ENCODE data around the gene GREB1. TPM values are rescaled to one million over a fixed set of nuclear protein-coding genes. Genes with fewer than 3 reads are reported as not detected.
"Not testable (repeated sequence)": the region's sequence is repeated elsewhere in the genome, so short reads cannot be mapped to it uniquely, and the experiment has no call there.

The GREB1 gene
- total RNA-seq, 1 donor from 2014 or later = 143 TPM

DNA sequence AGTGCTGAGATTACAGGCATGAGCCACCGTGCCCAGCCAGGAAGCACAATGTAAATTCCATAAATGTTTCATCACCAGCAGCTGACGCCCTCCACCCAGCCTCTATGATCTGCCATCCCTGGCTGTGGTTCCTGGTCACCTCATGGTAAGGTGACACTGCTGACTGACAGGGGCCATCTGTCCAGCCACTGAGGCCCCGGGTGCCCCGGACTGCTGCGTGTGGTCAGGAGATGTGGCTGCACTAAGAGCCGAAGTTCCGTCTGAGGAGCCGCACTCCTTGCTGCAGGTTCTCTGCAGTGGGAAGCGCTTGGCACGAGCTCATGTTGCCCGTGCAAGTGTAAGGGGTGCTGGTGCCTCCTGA lies 125.2 kb downstream of the GREB1 start:
- no peak overlapping the region for H3K27ac Mint-ChIP-seq (ENCODE audit: unreplicated experiment)
- H3K4me3 Mint-ChIP-seq = no peak overlapping the region
- H3K9me3 Mint-ChIP-seq = peaks cover 14% of the 10 kb centered on the region
- H3K4me1 Mint-ChIP-seq = no peaks in the 10 kb centered on the region
- peaks cover 7% of the 10 kb centered on the region for H3K27me3 Mint-ChIP-seq (ENCODE audit: low read depth)
- TF ChIP-seq, protein P1, sequence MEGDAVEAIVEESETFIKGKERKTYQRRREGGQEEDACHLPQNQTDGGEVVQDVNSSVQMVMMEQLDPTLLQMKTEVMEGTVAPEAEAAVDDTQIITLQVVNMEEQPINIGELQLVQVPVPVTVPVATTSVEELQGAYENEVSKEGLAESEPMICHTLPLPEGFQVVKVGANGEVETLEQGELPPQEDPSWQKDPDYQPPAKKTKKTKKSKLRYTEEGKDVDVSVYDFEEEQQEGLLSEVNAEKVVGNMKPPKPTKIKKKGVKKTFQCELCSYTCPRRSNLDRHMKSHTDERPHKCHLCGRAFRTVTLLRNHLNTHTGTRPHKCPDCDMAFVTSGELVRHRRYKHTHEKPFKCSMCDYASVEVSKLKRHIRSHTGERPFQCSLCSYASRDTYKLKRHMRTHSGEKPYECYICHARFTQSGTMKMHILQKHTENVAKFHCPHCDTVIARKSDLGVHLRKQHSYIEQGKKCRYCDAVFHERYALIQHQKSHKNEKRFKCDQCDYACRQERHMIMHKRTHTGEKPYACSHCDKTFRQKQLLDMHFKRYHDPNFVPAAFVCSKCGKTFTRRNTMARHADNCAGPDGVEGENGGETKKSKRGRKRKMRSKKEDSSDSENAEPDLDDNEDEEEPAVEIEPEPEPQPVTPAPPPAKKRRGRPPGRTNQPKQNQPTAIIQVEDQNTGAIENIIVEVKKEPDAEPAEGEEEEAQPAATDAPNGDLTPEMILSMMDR (conservative IDR thresholded peaks at IDR 0.05) = no peak
- peaks cover 12% of the 10 kb centered on the region for H3K36me3 Mint-ChIP-seq (ENCODE audit: low read depth)
- DNase-seq (ENCODE audit: low read depth, low spot score) = no peak

DNA sequence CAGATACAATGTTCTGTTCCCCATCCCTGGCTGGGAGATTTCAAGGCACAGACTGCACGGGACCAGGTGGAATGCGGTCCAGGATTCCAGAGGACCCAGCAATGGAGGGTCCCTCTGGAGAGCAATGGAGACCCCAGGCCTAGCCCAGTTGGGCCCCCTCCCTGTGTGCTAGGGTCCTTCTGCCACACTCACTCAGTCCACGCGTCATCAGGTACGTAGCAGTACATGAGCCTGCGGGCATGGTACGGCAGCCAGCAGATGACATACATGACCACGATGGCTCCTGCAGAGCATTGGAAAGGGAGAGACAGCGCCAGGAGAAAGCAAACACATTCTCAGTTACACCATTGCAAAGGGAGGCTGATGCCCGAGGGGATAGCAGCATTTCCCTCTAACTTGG lies 126.0 kb downstream of the GREB1 start:
- no peak overlapping the region for H3K4me3 Mint-ChIP-seq
- peaks cover 14% of the 10 kb centered on the region for H3K9me3 Mint-ChIP-seq
- no peaks in the 10 kb centered on the region for H3K4me1 Mint-ChIP-seq
- no peak for DNase-seq (ENCODE audit: low read depth, low spot score)
- no peak overlapping the region for H3K27ac Mint-ChIP-seq (ENCODE audit: unreplicated experiment)
- TF ChIP-seq, protein P1 (conservative IDR thresholded peaks at IDR 0.05) = no peak
- peaks cover 7% of the 10 kb centered on the region for H3K27me3 Mint-ChIP-seq (ENCODE audit: low read depth)
- peaks cover 12% of the 10 kb centered on the region for H3K36me3 Mint-ChIP-seq (ENCODE audit: low read depth)

DNA sequence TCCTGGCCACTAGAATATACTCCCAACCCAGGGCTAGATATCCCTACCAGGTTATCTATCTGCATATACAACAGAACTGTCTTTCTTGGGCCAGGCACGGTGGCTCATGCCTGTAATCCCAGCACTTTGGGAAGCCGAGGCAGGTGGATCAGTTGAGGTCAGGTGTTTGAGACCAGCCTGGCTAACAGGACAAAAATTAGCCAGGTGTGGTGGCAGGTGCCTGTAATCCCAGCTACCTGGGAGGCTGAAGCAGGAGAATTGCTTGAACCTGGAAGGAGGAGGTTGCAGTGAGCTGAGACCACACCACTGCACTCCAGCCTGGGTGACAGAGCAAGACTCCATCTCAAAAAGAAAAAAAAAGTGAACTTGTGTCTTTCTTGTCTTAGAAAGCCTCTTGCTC lies 126.6 kb downstream of the GREB1 start:
- not testable (repeated sequence) for DNase-seq (ENCODE audit: low read depth, low spot score); H3K27ac Mint-ChIP-seq (ENCODE audit: unreplicated experiment); H3K4me3 Mint-ChIP-seq; H3K27me3 Mint-ChIP-seq (ENCODE audit: low read depth); H3K4me1 Mint-ChIP-seq
- Mint-ChIP-seq H3K9me3 (peaks cover 14% of the 10 kb centered on the region), H3K36me3 (ENCODE audit: low read depth) (peaks cover 12% of the 10 kb centered on the region)

DNA sequence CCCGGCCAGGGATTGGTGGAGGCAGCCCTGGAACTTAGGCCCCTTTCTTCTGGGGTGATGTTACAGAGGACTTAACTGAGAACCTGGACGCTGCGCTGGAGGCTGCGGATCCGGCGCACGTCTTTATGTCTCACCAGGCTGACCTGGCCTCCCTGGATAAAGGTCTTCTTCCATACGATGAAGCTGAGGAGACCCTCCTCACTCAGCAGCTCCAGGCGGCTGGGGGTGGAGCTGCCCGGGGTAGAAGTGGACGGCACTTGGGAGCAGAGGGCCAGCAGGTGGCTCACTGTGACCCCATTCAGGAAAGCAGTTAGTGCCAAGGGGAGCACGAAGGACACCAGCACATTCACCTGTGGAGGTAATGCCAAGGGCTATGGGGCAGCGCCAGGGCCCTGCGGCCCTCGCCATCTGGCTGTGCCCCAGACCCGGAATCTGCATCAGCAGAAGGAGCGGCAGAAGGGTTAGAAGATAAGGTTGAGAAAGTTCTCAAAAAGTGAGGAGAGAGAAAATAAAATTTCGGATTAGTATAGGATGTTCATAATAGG lies 128.1 kb downstream of the GREB1 start:
- Mint-ChIP-seq H3K9me3 (peaks cover 14% of the 10 kb centered on the region), H3K27ac (ENCODE audit: unreplicated experiment) (no peak overlapping the region), H3K4me1 (no peaks in the 10 kb centered on the region)

DNA sequence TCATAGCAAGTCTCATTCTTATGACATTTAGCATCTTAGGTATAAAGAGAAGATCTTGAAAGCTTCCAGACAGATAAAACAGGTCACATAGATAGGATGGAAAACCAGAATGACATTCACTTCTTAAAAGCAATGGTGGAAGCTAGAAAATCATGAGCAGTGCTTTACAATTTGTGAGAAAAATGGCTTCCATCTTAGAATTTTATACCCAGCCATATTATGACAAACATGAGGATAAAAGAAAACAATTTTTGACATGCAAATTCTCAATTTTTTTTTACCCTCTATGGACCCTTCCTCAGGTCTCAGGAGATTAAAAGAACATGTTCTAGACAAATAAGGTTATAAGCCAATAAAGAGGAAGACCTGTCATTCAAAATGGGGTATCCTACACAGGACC lies 129.0 kb downstream of the GREB1 start:
- TF ChIP-seq, protein P1 (conservative IDR thresholded peaks at IDR 0.05) = no peak
- H3K4me3 Mint-ChIP-seq = no peak overlapping the region
- DNase-seq (ENCODE audit: low read depth, low spot score) = no peak
- peaks cover 9% of the 10 kb centered on the region for H3K36me3 Mint-ChIP-seq (ENCODE audit: low read depth)
- peaks cover 14% of the 10 kb centered on the region for H3K9me3 Mint-ChIP-seq
- no peaks in the 10 kb centered on the region for H3K4me1 Mint-ChIP-seq
- peaks cover 16% of the 10 kb centered on the region for H3K27me3 Mint-ChIP-seq (ENCODE audit: low read depth)
- H3K27ac Mint-ChIP-seq (ENCODE audit: unreplicated experiment) = no peak overlapping the region

More for the DNA sequence above, 128.1 kb downstream of the GREB1 start:
- peaks cover 11% of the 10 kb centered on the region for H3K27me3 Mint-ChIP-seq (ENCODE audit: low read depth)
- H3K36me3 Mint-ChIP-seq (ENCODE audit: low read depth) = peaks cover 12% of the 10 kb centered on the region
- no peak for DNase-seq (ENCODE audit: low read depth, low spot score)
- TF ChIP-seq, protein P1 (conservative IDR thresholded peaks at IDR 0.05) = no peak
- H3K4me3 Mint-ChIP-seq = no peak overlapping the region

DNA sequence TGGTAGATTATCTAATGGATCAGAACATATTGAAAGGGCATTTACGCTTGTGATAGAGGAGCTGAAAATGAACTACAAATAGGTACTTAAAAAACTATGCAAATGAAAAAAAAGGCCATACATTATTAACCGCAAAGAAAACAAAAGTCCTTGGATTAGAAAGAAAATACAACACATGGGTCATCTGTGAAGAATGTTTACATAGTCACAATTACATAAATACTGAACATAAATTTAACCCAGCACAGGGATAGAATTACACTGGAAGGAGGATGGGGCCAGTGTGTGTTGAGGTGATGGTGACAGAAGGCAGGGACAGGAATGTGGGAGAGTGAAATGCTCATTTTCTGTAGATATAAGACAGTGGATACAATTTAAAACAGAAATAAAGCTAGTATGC lies 129.6 kb downstream of the GREB1 start:
- DNase-seq (ENCODE audit: low read depth, low spot score) = no peak
- no peak overlapping the region for H3K4me3 Mint-ChIP-seq
- peaks cover 9% of the 10 kb centered on the region for H3K36me3 Mint-ChIP-seq (ENCODE audit: low read depth)
- no peak overlapping the region for H3K27ac Mint-ChIP-seq (ENCODE audit: unreplicated experiment)
- H3K9me3 Mint-ChIP-seq = peaks cover 14% of the 10 kb centered on the region
- TF ChIP-seq, protein P1 (conservative IDR thresholded peaks at IDR 0.05) = no peak
- H3K4me1 Mint-ChIP-seq = no peaks in the 10 kb centered on the region
- H3K27me3 Mint-ChIP-seq (ENCODE audit: low read depth) = peaks cover 21% of the 10 kb centered on the region

Measured in neural crest cell (in vitro differentiated cells).